Endothelial cell of umbilical vein (primary cell): Measurements from ENCODE around the gene C14orf119.

ENCODE experiments used
- CTCF ChIP-seq, 2 donors: IDR thresholded peaks; 1 replicate in 1 of 2; 2 replicates in 1 of 2; pipeline ENCODE4 v1.5.1; 2011; ENCODE audit warnings: low read length in 2 of 2, mild to moderate bottlenecking in 2 of 2, moderate library complexity in 2 of 2, control low read depth in 1 of 2, inconsistent platforms in 1 of 2, low read depth in 1 of 2; ENCODE audit not compliant: insufficient read depth in 1 of 2; ENCODE audit errors: extremely low read depth in 1 of 2
- EZH2 ChIP-seq: IDR thresholded peaks from 2 replicates; pipeline ENCODE4 v1.6.1; 2012; ENCODE audit warnings: borderline replicate concordance, low read depth, mild to moderate bottlenecking, moderate library complexity, low read length, inconsistent platforms; ENCODE audit not compliant: severe bottlenecking
- FOS ChIP-seq: IDR thresholded peaks from 2 replicates; pipeline ENCODE4 v1.6.1; 2011; ENCODE audit warnings: mild to moderate bottlenecking, low read length, moderate library complexity, borderline replicate concordance; ENCODE audit not compliant: insufficient read depth
- GATA2 ChIP-seq: IDR thresholded peaks from 2 replicates; pipeline ENCODE4 v1.7.0; 2011; ENCODE audit warnings: low read depth, mild to moderate bottlenecking, moderate library complexity, mixed read lengths, low read length; ENCODE audit not compliant: insufficient read length, insufficient read depth
- JUN ChIP-seq: IDR thresholded peaks from 2 replicates; pipeline ENCODE4 v1.6.1; 2011; ENCODE audit warnings: borderline replicate concordance, low read depth; ENCODE audit not compliant: insufficient read length, insufficient read depth
- MAX ChIP-seq: IDR thresholded peaks from 2 replicates; pipeline ENCODE4 v1.6.1; 2011; ENCODE audit not compliant: insufficient read depth, insufficient read length
- MYC ChIP-seq: IDR thresholded peaks from one replicate; pipeline ENCODE4 v1.6.1; 2011; ENCODE audit warnings: mild to moderate bottlenecking, low read depth, low read length
- POLR2A ChIP-seq: IDR thresholded peaks from 2 replicates; pipeline ENCODE4 v1.6.1; 2012; ENCODE audit warnings: low read depth, mild to moderate bottlenecking, control low read depth, low read length
- POLR2AphosphoS5 ChIP-seq: IDR thresholded peaks from 2 replicates; pipeline ENCODE4 v1.6.1; 2012; ENCODE audit warnings: low read depth, mild to moderate bottlenecking, control low read depth, low read length, moderate library complexity; ENCODE audit not compliant: insufficient read depth

GRCh38 chr14:23052671-23053070 is 42.6 kb upstream of the C14orf119 start:
- TF ChIP-seq CTCF (IDR thresholded peaks at IDR 0.05; ENCODE audit: extremely low read depth in 1 of 2, insufficient read depth in 1 of 2, low read depth in 1 of 2, low read length in 2 of 2) (no peak), EZH2 (no peak), MAX (no peak), POLR2A (no peak), POLR2AphosphoS5 (no peak), JUN (no peak), MYC (no peak), GATA2 (no peak), FOS (no peak)
